OCI-LY1 (cell line): Measurements from ENCODE around the gene RPS19BP1.

Experiments
- EZH2 ChIP-seq: fragments of 200-600 bp; sonication (generic), shearing (Covaris generic); IDR thresholded peaks from 2 replicates; pipeline ENCODE4 v1.8.0; 2017; ENCODE audit warnings: borderline replicate concordance, mixed run types, mild to moderate bottlenecking, antibody characterized with exemption, low read length, moderate library complexity, mixed read lengths
- TF ChIP-seq, protein P1 (sequence below): fragments of 200-600 bp; sonication (generic), shearing (Covaris generic); IDR thresholded peaks from 2 replicates; pipeline ENCODE4 v1.5.1; 2017; ENCODE audit warnings: mild to moderate bottlenecking, antibody characterized with exemption, low read length, moderate library complexity, mixed read lengths

DNA sequence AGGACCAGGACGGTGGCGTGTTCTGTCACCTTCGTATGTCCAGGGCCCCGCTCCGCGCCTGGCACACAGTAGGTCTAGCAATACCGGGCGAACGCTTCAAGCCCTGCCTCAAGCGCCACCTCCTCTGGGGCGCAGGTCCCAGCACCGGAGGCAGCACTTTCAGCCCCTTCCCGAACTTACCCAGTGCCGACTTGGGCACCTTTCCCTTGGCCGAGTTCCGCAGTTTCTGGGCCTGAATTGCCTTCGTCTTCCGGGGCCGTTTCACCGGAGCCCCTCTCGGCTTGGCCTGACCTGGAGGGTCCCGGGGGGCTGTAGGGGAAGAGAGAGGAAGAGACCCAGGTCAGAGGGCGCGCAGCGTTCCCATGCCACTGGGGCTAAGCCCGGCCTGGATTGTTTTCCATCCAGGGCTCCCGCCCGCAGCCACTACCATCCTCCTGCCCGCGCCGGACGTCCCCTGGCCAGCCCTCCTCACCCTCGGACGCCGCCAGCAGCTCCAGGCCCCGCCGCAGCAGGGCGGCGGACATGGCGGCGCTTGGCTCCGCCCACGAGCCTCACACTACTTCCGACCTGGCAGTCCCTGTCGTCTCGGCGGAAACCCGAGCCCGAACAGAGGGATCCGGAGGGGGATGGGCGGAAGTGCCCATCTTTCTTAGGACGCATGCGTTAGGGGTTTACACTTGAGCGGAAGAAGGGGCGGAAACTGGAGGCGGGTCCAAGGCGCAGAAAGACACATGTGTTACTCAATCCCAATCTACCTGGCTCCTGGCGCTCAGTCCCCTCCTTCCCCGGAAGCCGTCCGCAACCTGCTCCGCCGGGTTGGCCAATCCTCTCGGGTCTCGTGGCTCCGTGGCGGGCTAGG is at the start of gene RPS19BP1:
- TF ChIP-seq, protein P1, sequence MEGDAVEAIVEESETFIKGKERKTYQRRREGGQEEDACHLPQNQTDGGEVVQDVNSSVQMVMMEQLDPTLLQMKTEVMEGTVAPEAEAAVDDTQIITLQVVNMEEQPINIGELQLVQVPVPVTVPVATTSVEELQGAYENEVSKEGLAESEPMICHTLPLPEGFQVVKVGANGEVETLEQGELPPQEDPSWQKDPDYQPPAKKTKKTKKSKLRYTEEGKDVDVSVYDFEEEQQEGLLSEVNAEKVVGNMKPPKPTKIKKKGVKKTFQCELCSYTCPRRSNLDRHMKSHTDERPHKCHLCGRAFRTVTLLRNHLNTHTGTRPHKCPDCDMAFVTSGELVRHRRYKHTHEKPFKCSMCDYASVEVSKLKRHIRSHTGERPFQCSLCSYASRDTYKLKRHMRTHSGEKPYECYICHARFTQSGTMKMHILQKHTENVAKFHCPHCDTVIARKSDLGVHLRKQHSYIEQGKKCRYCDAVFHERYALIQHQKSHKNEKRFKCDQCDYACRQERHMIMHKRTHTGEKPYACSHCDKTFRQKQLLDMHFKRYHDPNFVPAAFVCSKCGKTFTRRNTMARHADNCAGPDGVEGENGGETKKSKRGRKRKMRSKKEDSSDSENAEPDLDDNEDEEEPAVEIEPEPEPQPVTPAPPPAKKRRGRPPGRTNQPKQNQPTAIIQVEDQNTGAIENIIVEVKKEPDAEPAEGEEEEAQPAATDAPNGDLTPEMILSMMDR: no peak
- TF ChIP-seq EZH2: no peak
